ENCODE data around the gene PEPD.

Gene PEPD

GRCh38 chr19:33427801-33428626, 93.6 kb downstream of the PEPD start:
- TF ChIP-seq CTCF (conservative IDR thresholded peaks at IDR 0.05; ENCODE audit: control insufficient read depth, insufficient read depth, low read depth, low read length) = no peak
- no peak overlapping the region for H3K4me3 ChIP-seq (ENCODE audit: control insufficient read depth, low read depth, low read length)
- no peak for DNase-seq (ENCODE audit: low read depth)

- no peak overlapping the region for H3K4me3 ChIP-seq (ENCODE audit: control insufficient read depth, low read depth, low read length)
- no peak for DNase-seq (ENCODE audit: low read depth)
- TF ChIP-seq CTCF (conservative IDR thresholded peaks at IDR 0.05; ENCODE audit: control insufficient read depth, insufficient read depth, low read depth, low read length) = no peak
These were observed 94.8 kb downstream of the PEPD start for GRCh38 chr19:33426621-33427361.

- no peak for TF ChIP-seq CTCF (conservative IDR thresholded peaks at IDR 0.05; ENCODE audit: control insufficient read depth, insufficient read depth, low read depth, low read length)
These were observed 97.4 kb downstream of the PEPD start for GRCh38 chr19:33424181-33424580.

DNA sequence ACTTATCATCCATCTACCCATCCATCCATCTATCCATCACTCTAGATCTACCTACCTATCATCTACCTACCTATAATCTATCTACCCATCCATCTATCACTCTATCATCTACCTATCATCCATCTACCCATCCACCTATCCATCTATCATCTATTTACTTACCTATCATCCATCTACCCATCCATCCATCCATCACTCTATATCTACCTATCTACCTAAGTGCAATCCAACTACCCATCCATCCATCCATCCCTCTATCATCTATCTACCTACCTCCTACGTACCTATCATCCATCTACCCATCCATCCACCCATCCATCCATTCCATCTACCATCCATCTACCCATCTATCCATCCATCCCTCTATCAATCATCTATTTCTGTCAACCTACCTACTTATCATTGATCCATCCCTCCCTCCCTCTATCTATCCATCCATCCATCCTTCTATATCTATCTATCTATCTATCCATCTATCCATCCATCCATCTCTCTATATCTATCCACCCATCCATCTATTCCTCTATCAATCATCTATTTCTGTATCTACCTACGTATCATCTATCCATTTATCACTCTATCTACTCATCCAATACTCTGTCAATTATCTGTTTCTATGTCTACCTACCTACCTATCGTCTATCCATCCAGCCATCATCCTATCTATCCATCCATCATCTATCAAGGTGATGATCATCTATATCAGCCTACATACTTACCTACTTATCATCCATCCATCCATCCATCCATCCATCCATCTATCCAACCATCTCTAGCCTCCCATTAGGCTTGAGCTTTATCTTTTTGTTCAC, 99.0 kb downstream of the PEPD start:
- DNase-seq (ENCODE audit: low read depth) = no peak
- TF ChIP-seq CTCF (conservative IDR thresholded peaks at IDR 0.05; ENCODE audit: control insufficient read depth, insufficient read depth, low read depth, low read length) = no peak
- H3K4me3 ChIP-seq (ENCODE audit: control insufficient read depth, low read depth, low read length) = no peak overlapping the region

More at GRCh38 chr19:33424181-33424580, 97.4 kb downstream of the PEPD start:
- H3K4me3 ChIP-seq (ENCODE audit: control insufficient read depth, low read depth, low read length) = no peak overlapping the region
- DNase-seq (ENCODE audit: low read depth) = no peak

DNA sequence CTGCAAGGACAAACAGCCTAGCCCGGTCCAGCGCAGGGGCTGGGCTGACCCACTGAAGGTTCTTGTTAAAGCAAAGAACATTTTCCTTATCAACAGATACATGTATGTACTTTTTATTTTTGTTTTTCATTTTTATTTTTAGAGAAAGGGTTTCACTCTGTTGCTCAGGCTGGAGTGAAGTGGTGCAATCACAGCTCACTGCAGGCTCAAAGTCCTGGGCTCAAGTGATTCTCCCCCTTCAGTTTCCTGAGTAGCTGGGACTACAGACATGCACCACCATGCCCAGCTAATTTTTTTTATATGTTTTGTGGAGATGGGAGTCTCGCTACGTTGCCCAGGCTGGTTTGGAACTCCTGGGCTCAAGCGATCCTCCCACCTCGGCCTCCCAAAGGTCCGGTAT, 100.2 kb downstream of the PEPD start:
- no peak for DNase-seq (ENCODE audit: low read depth)
- TF ChIP-seq CTCF (conservative IDR thresholded peaks at IDR 0.05; ENCODE audit: control insufficient read depth, insufficient read depth, low read depth, low read length) = no peak

DNA sequence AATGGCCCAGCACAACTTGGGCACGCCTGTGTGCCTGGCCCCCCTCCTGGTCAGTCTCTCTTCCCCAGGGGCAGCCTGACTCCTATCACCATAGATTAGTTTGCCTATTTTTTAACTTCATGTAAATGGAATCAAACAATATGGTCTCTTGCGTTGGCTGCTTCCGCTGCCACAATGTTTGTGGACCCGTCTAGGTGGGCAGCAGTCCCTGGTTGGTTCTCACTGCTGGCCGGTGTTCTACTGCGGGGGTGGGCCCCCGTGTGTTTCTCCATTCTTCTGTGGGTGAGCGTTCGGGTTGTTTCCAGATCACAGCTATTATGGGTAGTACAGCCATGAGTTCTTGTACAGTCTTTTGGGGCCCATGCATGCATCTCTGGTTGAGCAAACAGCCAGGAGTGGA, 100.8 kb downstream of the PEPD start:
- DNase-seq (ENCODE audit: low read depth) = no peak
- TF ChIP-seq CTCF (conservative IDR thresholded peaks at IDR 0.05; ENCODE audit: control insufficient read depth, insufficient read depth, low read depth, low read length) = no peak

More for the DNA sequence above, 100.2 kb downstream of the PEPD start:
- H3K4me3 ChIP-seq (ENCODE audit: control insufficient read depth, low read depth, low read length) = no peak overlapping the region

More for the DNA sequence above, 100.8 kb downstream of the PEPD start:
- no peak overlapping the region for H3K4me3 ChIP-seq (ENCODE audit: control insufficient read depth, low read depth, low read length)
